ENCODE results near the gene ERCC5.

ERCC5 gene

GRCh38 chr13:102845630-102846260 is at the start of gene ERCC5:
Gene ERCC5, plus strand, starts transcription at chr13:102846032. Its CDS starts 235 bp downstream, at chr13:102846267.
- peak; percentile 92 for DNase-seq

GRCh38 chr13:102798581-102799425 is 47.0 kb upstream of the ERCC5 start, which contains the start of the genes BIVM and POGLUT2:
Gene BIVM, plus strand, starts transcription at chr13:102799119. Its CDS starts 8,149 bp downstream, at chr13:102807268.
Gene POGLUT2, minus strand, starts transcription at chr13:102798976. Its CDS starts 306 bp downstream, at chr13:102798670.
- peak; percentile 64 for DNase-seq

GRCh38 chr13:102799426-102800144 is 46.2 kb upstream of the ERCC5 start:
- DNase-seq = no peak

GRCh38 chr13:102800145-102801041 is 45.4 kb upstream of the ERCC5 start:
- no peak for DNase-seq

- no peak for DNase-seq
Observed at GRCh38 chr13:102805680-102806079, 40.2 kb upstream of the ERCC5 start.

- DNase-seq = no peak
Observed at GRCh38 chr13:102807699-102808098, 38.1 kb upstream of the ERCC5 start.

- DNase-seq = no peak
Observed at GRCh38 chr13:102812611-102813287, 33.1 kb upstream of the ERCC5 start.

- no peak for DNase-seq
Observed at GRCh38 chr13:102814025-102814607, 31.7 kb upstream of the ERCC5 start.

- no peak for DNase-seq
Observed at GRCh38 chr13:102814793-102815192, 31.0 kb upstream of the ERCC5 start.

GRCh38 chr13:102815788-102816187 is 30.0 kb upstream of the ERCC5 start:
- DNase-seq = no peak

GRCh38 chr13:102816708-102817107 is 29.1 kb upstream of the ERCC5 start:
- DNase-seq = no peak

- DNase-seq = no peak
Observed at GRCh38 chr13:102817241-102817640, 28.6 kb upstream of the ERCC5 start.

- no peak for DNase-seq
Observed at GRCh38 chr13:102817907-102818306, 27.9 kb upstream of the ERCC5 start.

GRCh38 chr13:102825400-102825799 is 20.4 kb upstream of the ERCC5 start:
- no peak for DNase-seq

GRCh38 chr13:102825921-102826706 is 19.7 kb upstream of the ERCC5 start:
- no peak for DNase-seq

GRCh38 chr13:102830646-102831045 is 15.2 kb upstream of the ERCC5 start:
- DNase-seq = no peak

- DNase-seq = no peak
Observed at GRCh38 chr13:102836471-102836870, 9.4 kb upstream of the ERCC5 start.

GRCh38 chr13:102838273-102838672 is 7.6 kb upstream of the ERCC5 start:
- DNase-seq = no peak

- no peak for DNase-seq
Observed at GRCh38 chr13:102838982-102839381, 6.8 kb upstream of the ERCC5 start.

- DNase-seq = no peak
Observed at GRCh38 chr13:102839462-102839861, 6.4 kb upstream of the ERCC5 start.

- no peak for DNase-seq
Observed at GRCh38 chr13:102845289-102845629, 573 bp upstream of the ERCC5 start.

Data from NCI-H1417 treated with DMSO at 0.1 percent for 48 hours (cell line).